B cell (primary cell): Measurements from ENCODE around the gene NKX1-1. TPM values are rescaled to one million over a fixed set of nuclear protein-coding genes. Genes with fewer than 3 reads are reported as not detected.

Experiments
- ATAC-seq: fragments of 200-7000 bp; cut with Tn5 transposase; one replicate; pipeline ENCODE4 v1.10.0; 2021; ENCODE audit warnings: low read depth, mild to moderate bottlenecking, moderate number of reproducible peaks, moderate library complexity
- CTCF ChIA-PET: fragments of 350-600 bp; sonication (Branson Sonifier 250); formaldehyde crosslinking; loops from one replicate; lab custom pipeline; 2021; ENCODE audit warnings: antibody characterized with exemption, inconsistent platforms; lab: Charles Lee
- POLR2A ChIA-PET: fragments of 350-600 bp; sonication (Branson Sonifier 250); formaldehyde crosslinking; loops from one replicate; lab custom pipeline; 2021; ENCODE audit warnings: antibody characterized with exemption; lab: Charles Lee
- DNase-seq: peaks from one replicate; pipeline ENCODE4 v3.0.0; 2013
- H2AFZ ChIP-seq: 2 replicates; pipeline ENCODE4 v1.6.1; 2012; ENCODE audit warnings: mild to moderate bottlenecking, low read depth, low read length; ENCODE audit not compliant: insufficient read depth, poor library complexity, severe bottlenecking
- H3K27ac ChIP-seq, 2 donors: 1 replicate in 1 of 2; 2 replicates in 1 of 2; pipeline ENCODE4 v1.5.1; 2012 to 2013; ENCODE audit warnings: low read length in 2 of 2, mild to moderate bottlenecking in 2 of 2, moderate library complexity in 1 of 2
- H3K27me3 ChIP-seq, 4 experiments: fragments of 200-600 bp in 1 of 4; sonication (generic) in 1 of 4; replicated peaks in 1 of 4; 1 replicate in 2 of 4; 2 replicates in 2 of 4; pipeline versions ENCODE4 v1.6.1 to v1.7.0; 2013 to 2016; ENCODE audit warnings: low read length in 3 of 4, mild to moderate bottlenecking in 2 of 4, mixed read lengths in 1 of 4, moderate library complexity in 1 of 4; ENCODE audit not compliant: insufficient read depth in 4 of 4, control insufficient read depth in 3 of 4; ENCODE audit errors: control extremely low read depth in 1 of 4
- H3K36me3 ChIP-seq, 2 experiments: replicated peaks in 1 of 2; 1 replicate in 1 of 2; 2 replicates in 1 of 2; pipeline versions ENCODE4 v1.6.1 to v1.7.1; 2013; ENCODE audit warnings: low read length in 1 of 2; ENCODE audit not compliant: insufficient read depth in 2 of 2, control insufficient read depth in 1 of 2; ENCODE audit errors: control extremely low read depth in 1 of 2, extremely low read depth in 1 of 2
- H3K4me1 ChIP-seq, 2 donors: fragments of 200-600 bp in 1 of 2; sonication (generic) in 1 of 2; 1 replicate in 1 of 2; 2 replicates in 1 of 2; pipeline versions ENCODE4 v1.5.1 to v1.6.1; 2013 to 2017; ENCODE audit warnings: low read length in 2 of 2; ENCODE audit not compliant: control insufficient read depth in 2 of 2, insufficient read depth in 2 of 2
- H3K4me2 ChIP-seq: replicated peaks from 2 replicates; pipeline ENCODE3; 2012; ENCODE audit warnings: mild to moderate bottlenecking, low read depth, low read length; ENCODE audit not compliant: poor library complexity, severe bottlenecking
- H3K4me3 ChIP-seq, 5 experiments: fragments of 200-600 bp in 1 of 5; sonication (generic) in 1 of 5; 1 replicate in 3 of 5; 2 replicates in 2 of 5; pipeline versions ENCODE4 v1.5.1 to v1.7.0; 2011 to 2016; ENCODE audit warnings: low read length in 4 of 5, mild to moderate bottlenecking in 4 of 5, low read depth in 2 of 5, control low read depth in 1 of 5, moderate library complexity in 1 of 5; ENCODE audit not compliant: insufficient read depth in 1 of 5; ENCODE audit errors: control extremely low read depth in 1 of 5, extremely low read depth in 1 of 5
- H3K79me2 ChIP-seq: fragments of 200-600 bp; sonication (generic); one replicate; pipeline ENCODE4 v1.6.0; 2016; ENCODE audit warnings: low read length; ENCODE audit not compliant: control insufficient read depth, insufficient read depth
- H3K9ac ChIP-seq: fragments of 200-600 bp; sonication (generic); 2 replicates; pipeline ENCODE4 v1.6.1; 2017; ENCODE audit warnings: mild to moderate bottlenecking, low read length, moderate library complexity
- H3K9me3 ChIP-seq, 3 donors: one replicate each; pipeline versions ENCODE4 v1.6.1 to v1.7.1; 2013; ENCODE audit warnings: low read length in 2 of 3; ENCODE audit not compliant: control insufficient read depth in 2 of 3, insufficient read depth in 1 of 3; ENCODE audit errors: control extremely low read depth in 1 of 3
- H4K20me1 ChIP-seq: 2 replicates; pipeline ENCODE4 v1.6.0; 2012; ENCODE audit warnings: mild to moderate bottlenecking, low read length; ENCODE audit not compliant: insufficient read depth, control insufficient read depth, poor library complexity, severe bottlenecking
- H3K27ac Mint-ChIP-seq: one replicate; pipeline ENCODE4 v1.8.0; 2021; ENCODE audit warnings: mixed read lengths
- H3K27me3 Mint-ChIP-seq: one replicate; pipeline ENCODE4 v1.8.0; 2021; ENCODE audit warnings: mixed read lengths
- H3K4me1 Mint-ChIP-seq: one replicate; pipeline ENCODE4 v1.8.0; 2021; ENCODE audit warnings: mixed read lengths
- H3K4me3 Mint-ChIP-seq: one replicate; pipeline ENCODE4 v1.8.0; 2021; ENCODE audit warnings: mixed read lengths
- H3K9me3 Mint-ChIP-seq: one replicate; pipeline ENCODE4 v1.8.0; 2022; ENCODE audit warnings: mixed read lengths; ENCODE audit not compliant: insufficient read depth
- EZH2 ChIP-seq: IDR thresholded peaks from 2 replicates; pipeline ENCODE4 v1.6.1; 2012; ENCODE audit warnings: borderline replicate concordance, low read depth, mild to moderate bottlenecking, moderate library complexity, low read length; ENCODE audit not compliant: insufficient read depth, poor library complexity, severe bottlenecking
- WGBS: methylation state at CpG from one replicate; pipeline ENCODE4 v1.1.5; 2013; ENCODE audit warnings: missing lambda C conversion rate; ENCODE audit not compliant: insufficient coverage; 5-methylcytosine and 5-hydroxymethylcytosine counted together
- intact Hi-C: fragments of 100-400 bp; cut with micrococcal nuclease; formaldehyde crosslinking; loops from one replicate; pipeline ENCODE4 v1.10.0; 2022
- polyA plus RNA-seq: library from polyadenylated mRNA; depleted of rRNA; stranded (reverse); fragments of >200 nt; gene quantifications from 2 replicates; pipeline ENCODE4 v1.2.3, GENCODE V29; 2012
- total RNA-seq, 2 donors: library from RNA; stranded (reverse); fragments of 120-200 nt in 1 of 2; gene quantifications; 1 replicate in 1 of 2; 2 replicates in 1 of 2; pipeline versions ENCODE4 v1.2.3 to v1.2.4, GENCODE V29; 2013 to 2022
- TF ChIP-seq, protein P1 (sequence below): fragments of 200-600 bp; IDR thresholded peaks from one replicate; pipeline ENCODE4 v1.8.0; 2022; ENCODE audit warnings: antibody characterized with exemption, mild to moderate bottlenecking

Gene NKX1-1
- total and polyA plus RNA-seq, 2 donors (not counting 1 experiment from before 2014, with no cell fraction given) = not detected

DNA sequence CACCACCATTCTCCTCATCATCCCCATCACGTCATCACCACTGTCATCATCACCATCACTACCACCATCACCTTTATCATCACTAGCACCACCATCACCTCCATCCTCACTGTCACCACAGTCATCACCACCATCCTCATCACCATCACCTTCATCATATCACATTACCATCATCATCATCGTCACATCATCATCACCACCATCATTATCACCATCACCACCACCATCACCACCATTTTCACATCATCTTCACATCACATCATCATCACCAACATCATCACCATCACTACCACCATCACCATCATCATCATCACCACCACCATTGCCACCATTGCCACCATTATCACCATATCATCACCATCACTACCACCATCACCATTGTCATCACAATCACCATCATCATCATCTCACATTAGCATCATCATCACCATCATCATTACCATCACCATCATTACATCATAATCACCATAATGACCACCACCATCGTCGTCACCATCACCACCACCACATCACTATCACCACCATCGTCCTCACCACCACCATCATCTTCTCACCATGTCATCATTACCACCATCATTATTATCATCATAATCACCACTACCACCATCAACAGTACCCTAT lies 46.3 kb upstream of the NKX1-1 start:
- H3K4me3 Mint-ChIP-seq = no peak overlapping the region
- H3K79me2 ChIP-seq = no peaks in the 10 kb centered on the region
- WGBS = 61% methylated on average over 5 of the region's 5 CpGs
- no peaks in the 10 kb centered on the region for H3K4me1 Mint-ChIP-seq
- peaks cover 5% of the 10 kb centered on the region for H3K27me3 Mint-ChIP-seq
- no peak for TF ChIP-seq EZH2
- TF ChIP-seq, protein P1, sequence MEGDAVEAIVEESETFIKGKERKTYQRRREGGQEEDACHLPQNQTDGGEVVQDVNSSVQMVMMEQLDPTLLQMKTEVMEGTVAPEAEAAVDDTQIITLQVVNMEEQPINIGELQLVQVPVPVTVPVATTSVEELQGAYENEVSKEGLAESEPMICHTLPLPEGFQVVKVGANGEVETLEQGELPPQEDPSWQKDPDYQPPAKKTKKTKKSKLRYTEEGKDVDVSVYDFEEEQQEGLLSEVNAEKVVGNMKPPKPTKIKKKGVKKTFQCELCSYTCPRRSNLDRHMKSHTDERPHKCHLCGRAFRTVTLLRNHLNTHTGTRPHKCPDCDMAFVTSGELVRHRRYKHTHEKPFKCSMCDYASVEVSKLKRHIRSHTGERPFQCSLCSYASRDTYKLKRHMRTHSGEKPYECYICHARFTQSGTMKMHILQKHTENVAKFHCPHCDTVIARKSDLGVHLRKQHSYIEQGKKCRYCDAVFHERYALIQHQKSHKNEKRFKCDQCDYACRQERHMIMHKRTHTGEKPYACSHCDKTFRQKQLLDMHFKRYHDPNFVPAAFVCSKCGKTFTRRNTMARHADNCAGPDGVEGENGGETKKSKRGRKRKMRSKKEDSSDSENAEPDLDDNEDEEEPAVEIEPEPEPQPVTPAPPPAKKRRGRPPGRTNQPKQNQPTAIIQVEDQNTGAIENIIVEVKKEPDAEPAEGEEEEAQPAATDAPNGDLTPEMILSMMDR = no peak
- no peak overlapping the region for H2AFZ ChIP-seq
- ChIA-PET POLR2A (no interaction called here), CTCF (no interaction called here)
- H3K27ac Mint-ChIP-seq = no peak overlapping the region
- peaks cover 0 to 35% (median 0%) of the 10 kb centered on the region in 3 donors for H3K9me3 ChIP-seq
- H3K27ac ChIP-seq = no peak overlapping the region
- no peak overlapping the region for H3K9ac ChIP-seq
- H3K9me3 Mint-ChIP-seq = peaks cover 29% of the 10 kb centered on the region
- H3K4me3 ChIP-seq = no peak overlapping the region
- intact Hi-C loops = no loop called here
- ATAC-seq (no peak), DNase-seq (no peak)
- H3K4me1 ChIP-seq = no peaks in the 10 kb centered on the region
- no peaks in the 10 kb centered on the region for H3K36me3 ChIP-seq
- no peak overlapping the region for H3K4me2 ChIP-seq
- H4K20me1 ChIP-seq = no peaks in the 10 kb centered on the region
- no peaks in the 10 kb centered on the region for H3K27me3 ChIP-seq

- intact Hi-C loops = no loop called here
- ATAC-seq = no peak
- POLR2A ChIA-PET = no interaction called here
These were observed 45.5 kb upstream of the NKX1-1 start for GRCh38 chr4:1451752-1452122.

More at GRCh38 chr4:1451752-1452122, 45.5 kb upstream of the NKX1-1 start:
- H3K27me3 ChIP-seq = no peaks in the 10 kb centered on the region
- TF ChIP-seq, protein P1 = no peak
- no peak for TF ChIP-seq EZH2
- H3K79me2 ChIP-seq = no peaks in the 10 kb centered on the region
- CTCF ChIA-PET = no interaction called here
- H3K4me2 ChIP-seq = no peak overlapping the region
- Mint-ChIP-seq H3K9me3 (peaks cover 22% of the 10 kb centered on the region), H3K27me3 (peaks cover 2% of the 10 kb centered on the region), H3K4me1 (no peaks in the 10 kb centered on the region), H3K4me3 (no peak overlapping the region), H3K27ac (no peak overlapping the region)
- H3K4me1 ChIP-seq = no peaks in the 10 kb centered on the region
- 76% methylated on average over 2 of the region's 3 CpGs for WGBS
- no peak for DNase-seq
- H3K9me3 ChIP-seq = peaks cover 0 to 35% (median 0%) of the 10 kb centered on the region in 3 donors
- H2AFZ ChIP-seq = no peak overlapping the region
- H3K27ac ChIP-seq = no peak overlapping the region
- H3K4me3 ChIP-seq = no peak overlapping the region
- no peaks in the 10 kb centered on the region for H3K36me3 ChIP-seq
- no peak overlapping the region for H3K9ac ChIP-seq
- H4K20me1 ChIP-seq = no peaks in the 10 kb centered on the region
